ENCODE results near the gene NRL. TPM values are rescaled to one million over a fixed set of nuclear protein-coding genes. Genes with fewer than 3 reads are reported as not detected.
A peak's percentile ranks its signal among the peaks of the same experiment; 100 is the strongest.

Gene NRL
- total RNA-seq, 1 experiment from 2014 or later = 2.3 TPM

DNA sequence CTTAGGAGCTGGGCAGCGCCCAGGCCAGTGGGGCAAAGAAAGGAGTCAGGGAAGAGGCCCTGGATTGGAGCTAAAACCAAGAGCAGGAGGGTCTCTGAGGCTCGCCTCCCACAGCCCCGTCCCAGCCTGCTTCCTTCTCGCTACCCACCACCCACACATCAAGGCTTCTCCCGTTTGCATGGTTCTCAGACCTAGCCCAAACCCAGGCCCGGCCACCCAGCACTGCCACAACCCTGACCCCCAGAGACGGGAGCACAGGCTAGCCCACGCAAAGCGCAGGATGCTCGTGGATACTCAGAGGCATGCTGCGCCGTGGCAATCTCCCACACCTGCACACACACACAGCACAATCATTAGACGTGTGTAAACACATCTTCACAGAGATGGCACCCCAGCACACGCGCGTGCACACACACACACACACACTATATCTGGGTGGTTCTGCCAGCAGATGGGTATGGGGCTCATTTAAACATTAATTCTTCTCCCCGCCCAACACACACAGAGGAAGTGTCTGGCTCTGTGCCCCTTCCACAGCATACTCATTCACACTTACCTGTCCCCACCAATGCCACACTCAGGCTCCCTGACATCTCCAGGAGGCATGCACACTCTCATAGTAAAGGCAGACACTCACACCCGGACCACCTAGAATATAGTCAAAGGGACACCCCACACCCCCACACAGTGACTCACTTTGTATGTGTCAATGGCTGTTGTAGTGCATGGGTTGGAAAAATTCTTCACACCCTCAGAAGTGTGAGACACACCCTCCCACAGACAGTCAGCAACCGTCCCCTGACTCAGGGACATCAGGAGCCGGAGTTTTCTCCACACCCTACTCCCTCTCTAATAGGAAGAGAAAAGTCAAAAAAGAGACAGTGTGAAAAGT, 61.8 kb downstream of the NRL start:
- Histone ChIP-seq H3K4me1 (replicated peaks; ENCODE audit: insufficient read depth) (no peaks in the 10 kb centered on the region), H2AFZ (no peak overlapping the region), H4K20me1 (ENCODE audit: insufficient read depth) (no peaks in the 10 kb centered on the region), H3K36me3 (ENCODE audit: low read depth) (no peaks in the 10 kb centered on the region), H3K9me3 (ENCODE audit: insufficient read depth, low read depth) (no peaks in the 10 kb centered on the region), H3K4me2 (peak overlapping the region; percentile 79; the same call in 1 of the 2 replicates), H3K9me2 (ENCODE audit: insufficient read depth) (no peaks in the 10 kb centered on the region), H3K4me3 (no peak overlapping the region; the same call in 1 of the 2 replicates), H3K79me2 (ENCODE audit: low read depth) (no peaks in the 10 kb centered on the region), H3K27me3 (ENCODE audit: insufficient read depth, low read depth) (peaks cover 36% of the 10 kb centered on the region), H3F3A (ENCODE audit: insufficient read depth, low read depth) (no peaks in the 10 kb centered on the region), H3K27ac (no peak overlapping the region)
- CTCF ChIA-PET = interaction anchor here (0.5 to 0.6 kb wide), 2 partner anchors 35 to 704 kb away, joined by 3 to 4 read pairs; no protein-coding TSS in a partner anchor
- POLR2A ChIA-PET (ENCODE audit: unreplicated experiment) = interaction anchor here (0.6 kb wide), 1 partner anchor 1076 kb away, joined by 8 read pairs; no protein-coding TSS in a partner anchor
- DNase-seq = no peak
- intact Hi-C loops (cut with micrococcal nuclease; ENCODE audit: unreplicated experiment) = no loop called here
- BruUV-seq (replicated peaks) = no TSS peak
- no peak for TF ChIP-seq EZH2 (IDR thresholded peaks at IDR 0.05; ENCODE audit: low read depth)
- TF ChIP-seq, protein P1, sequence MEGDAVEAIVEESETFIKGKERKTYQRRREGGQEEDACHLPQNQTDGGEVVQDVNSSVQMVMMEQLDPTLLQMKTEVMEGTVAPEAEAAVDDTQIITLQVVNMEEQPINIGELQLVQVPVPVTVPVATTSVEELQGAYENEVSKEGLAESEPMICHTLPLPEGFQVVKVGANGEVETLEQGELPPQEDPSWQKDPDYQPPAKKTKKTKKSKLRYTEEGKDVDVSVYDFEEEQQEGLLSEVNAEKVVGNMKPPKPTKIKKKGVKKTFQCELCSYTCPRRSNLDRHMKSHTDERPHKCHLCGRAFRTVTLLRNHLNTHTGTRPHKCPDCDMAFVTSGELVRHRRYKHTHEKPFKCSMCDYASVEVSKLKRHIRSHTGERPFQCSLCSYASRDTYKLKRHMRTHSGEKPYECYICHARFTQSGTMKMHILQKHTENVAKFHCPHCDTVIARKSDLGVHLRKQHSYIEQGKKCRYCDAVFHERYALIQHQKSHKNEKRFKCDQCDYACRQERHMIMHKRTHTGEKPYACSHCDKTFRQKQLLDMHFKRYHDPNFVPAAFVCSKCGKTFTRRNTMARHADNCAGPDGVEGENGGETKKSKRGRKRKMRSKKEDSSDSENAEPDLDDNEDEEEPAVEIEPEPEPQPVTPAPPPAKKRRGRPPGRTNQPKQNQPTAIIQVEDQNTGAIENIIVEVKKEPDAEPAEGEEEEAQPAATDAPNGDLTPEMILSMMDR (conservative IDR thresholded peaks at IDR 0.05) = no peak

DNA sequence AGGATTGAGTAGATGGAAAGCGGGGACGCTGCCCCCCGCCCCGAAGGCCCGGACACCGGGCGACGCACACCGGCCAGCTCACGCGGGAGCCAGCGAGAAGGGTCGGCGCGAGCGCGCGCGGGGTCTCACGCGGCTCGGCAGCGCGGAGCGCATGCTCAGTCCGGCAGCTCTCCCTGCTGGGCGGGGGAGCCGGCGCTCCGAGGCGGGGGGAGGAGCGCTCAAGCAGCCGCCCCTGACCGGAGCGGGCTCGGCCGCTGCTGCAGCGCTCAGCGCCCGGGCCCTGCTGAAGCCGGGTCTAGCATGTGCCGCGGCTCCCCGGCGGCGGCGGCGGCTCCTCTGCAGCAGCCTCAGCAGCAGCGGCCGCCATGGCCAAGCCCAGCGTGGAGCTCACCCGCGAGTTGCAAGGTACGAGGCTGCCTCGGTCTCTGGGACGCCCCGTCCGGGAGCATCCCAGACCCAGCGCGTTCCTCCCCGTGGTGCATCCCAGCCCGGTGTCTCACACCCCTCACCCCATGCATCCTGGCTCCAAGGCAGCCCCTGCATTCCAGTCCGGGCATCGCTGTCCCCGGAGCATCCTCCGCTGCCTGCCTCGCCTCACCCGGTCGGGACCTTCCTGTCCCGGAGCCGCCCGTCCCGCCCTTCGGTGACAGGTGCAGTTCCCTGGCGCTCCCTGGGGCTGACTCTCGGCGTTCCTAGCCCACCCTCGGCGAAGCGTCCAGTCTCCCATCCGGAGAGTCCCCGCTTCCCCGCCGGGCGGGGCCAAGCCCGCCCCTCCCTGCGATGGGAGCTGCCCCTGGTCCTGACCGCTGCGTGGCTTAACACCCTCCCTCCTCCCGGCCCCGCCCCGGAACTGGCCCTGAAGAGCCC, 62.7 kb downstream of the NRL start, which contains the start of gene CARMIL3:
Gene CARMIL3 (plus strand): TSS at position 221 of the 867 bp plus-strand sequence. CDS start 145 bp downstream, at position 366.
- TF ChIP-seq EZH2 (IDR thresholded peaks at IDR 0.05; ENCODE audit: low read depth) = no peak
- TF ChIP-seq, protein P1 (conservative IDR thresholded peaks at IDR 0.05) = no peak
- DNase-seq = peak in 1 of 2 experiments; percentile 41
- Histone ChIP-seq H3K4me3 (peak within 1 kb of the TSS; percentile 57; the same call in 1 of the 2 replicates), H3F3A (ENCODE audit: insufficient read depth, low read depth) (no peaks in the 10 kb centered on the region), H3K9me2 (ENCODE audit: insufficient read depth) (no peaks in the 10 kb centered on the region), H3K27ac (no peak within 1 kb of the TSS), H3K4me1 (replicated peaks; ENCODE audit: insufficient read depth) (no peaks in the 10 kb centered on the region), H3K36me3 (ENCODE audit: low read depth) (no peaks in the 10 kb centered on the region), H3K79me2 (ENCODE audit: low read depth) (no peaks in the 10 kb centered on the region), H3K9me3 (ENCODE audit: insufficient read depth, low read depth) (no peaks in the 10 kb centered on the region), H3K4me2 (peak within 1 kb of the TSS; percentile 79), H4K20me1 (ENCODE audit: insufficient read depth) (no peaks in the 10 kb centered on the region), H3K27me3 (ENCODE audit: insufficient read depth, low read depth) (peaks cover 31% of the 10 kb centered on the region), H2AFZ (peak within 1 kb of the TSS; percentile 74)
- intact Hi-C loops (cut with micrococcal nuclease; ENCODE audit: unreplicated experiment) = no loop called here
- BruUV-seq (replicated peaks) = no TSS peak
- CTCF ChIA-PET = interaction anchor here (0.5 to 0.6 kb wide), 2 partner anchors 36 to 703 kb away, joined by 3 to 4 read pairs; no protein-coding TSS in a partner anchor
- POLR2A ChIA-PET (ENCODE audit: unreplicated experiment) = interaction anchor here (0.5 to 0.7 kb wide), 3 partner anchors 75 to 1075 kb away, joined by 3 to 18 read pairs (median 8); no protein-coding TSS in a partner anchor

Data from PC-9 (cell line).